H9 (cell line): Measurements from ENCODE around the gene FAM228B. TPM values are rescaled to one million over a fixed set of nuclear protein-coding genes. Genes with fewer than 3 reads are reported as not detected.

Source experiments
- DNase-seq: peaks from one replicate; pipeline ENCODE4 v3.0.0-alpha.2; 2017
- H2AFZ ChIP-seq: one replicate; pipeline ENCODE4 v1.6.1; 2013; ENCODE audit warnings: mild to moderate bottlenecking, low read length, control low read depth, moderate library complexity
- H2AK5ac ChIP-seq: 2 replicates; pipeline ENCODE4 v1.6.1; 2013; ENCODE audit warnings: low read length, control low read depth, mixed read lengths; ENCODE audit not compliant: insufficient read length
- H2BK120ac ChIP-seq: one replicate; pipeline ENCODE4 v1.6.1; 2013; ENCODE audit warnings: low read depth, mild to moderate bottlenecking, low read length, control low read depth, inconsistent platforms; ENCODE audit not compliant: poor library complexity, severe bottlenecking
- H2BK12ac ChIP-seq: 2 replicates; pipeline ENCODE4 v1.6.1; 2013; ENCODE audit warnings: low read length, control low read depth, mixed read lengths, low read depth; ENCODE audit not compliant: insufficient read length
- H2BK15ac ChIP-seq: 2 replicates; pipeline ENCODE4 v1.6.1; 2013; ENCODE audit warnings: low read depth, low read length, control low read depth
- H2BK20ac ChIP-seq: one replicate; pipeline ENCODE4 v1.6.1; 2013; ENCODE audit warnings: low read depth, mild to moderate bottlenecking, low read length, control low read depth, inconsistent platforms; ENCODE audit not compliant: poor library complexity, severe bottlenecking
- H2BK5ac ChIP-seq: 2 replicates; pipeline ENCODE4 v1.6.1; 2013; ENCODE audit warnings: low read length, control low read depth, mixed read lengths; ENCODE audit not compliant: insufficient read length
- H3K14ac ChIP-seq: 2 replicates; pipeline ENCODE4 v1.6.1; 2013; ENCODE audit warnings: low read length, control low read depth; ENCODE audit not compliant: insufficient read depth
- H3K18ac ChIP-seq: 2 replicates; pipeline ENCODE4 v1.6.1; 2013; ENCODE audit warnings: low read depth, mild to moderate bottlenecking, mixed read lengths, low read length, control low read depth; ENCODE audit not compliant: insufficient read length
- H3K23ac ChIP-seq: 2 replicates; pipeline ENCODE4 v1.6.1; 2013; ENCODE audit warnings: low read length, control low read depth, mixed read lengths, low read depth; ENCODE audit not compliant: insufficient read length
- H3K23me2 ChIP-seq: 2 replicates; pipeline ENCODE4 v1.6.1; 2013; ENCODE audit warnings: low read depth, mild to moderate bottlenecking, mixed read lengths, low read length, control low read depth; ENCODE audit not compliant: insufficient read length, poor library complexity, severe bottlenecking
- H3K27ac ChIP-seq: 2 replicates; pipeline ENCODE4 v1.5.1; 2013; ENCODE audit warnings: low read length, control low read depth, mixed read lengths, low read depth; ENCODE audit not compliant: insufficient read length
- H3K27me3 ChIP-seq: 2 replicates; pipeline ENCODE4 v1.6.1; 2013; ENCODE audit warnings: low read length, control low read depth, inconsistent platforms; ENCODE audit not compliant: insufficient read depth
- H3K4ac ChIP-seq: 2 replicates; pipeline ENCODE4 v1.6.1; 2013; ENCODE audit warnings: low read depth, mild to moderate bottlenecking, control low read depth, inconsistent platforms, low read length, moderate library complexity
- H3K4me1 ChIP-seq: 2 replicates; pipeline ENCODE4 v1.6.1; 2013; ENCODE audit warnings: low read length, control low read depth, inconsistent platforms; ENCODE audit not compliant: insufficient read depth
- H3K4me2 ChIP-seq: 2 replicates; pipeline ENCODE4 v1.6.1; 2013; ENCODE audit warnings: low read length, control low read depth, mixed read lengths; ENCODE audit not compliant: insufficient read length, insufficient read depth
- H3K56ac ChIP-seq: 2 replicates; pipeline ENCODE4 v1.6.1; 2013; ENCODE audit warnings: low read depth, mild to moderate bottlenecking, mixed read lengths, low read length, control low read depth; ENCODE audit not compliant: insufficient read length
- H3K79me1 ChIP-seq: 2 replicates; pipeline ENCODE4 v1.6.1; 2013; ENCODE audit warnings: low read depth, mild to moderate bottlenecking, moderate library complexity, low read length, control low read depth, inconsistent platforms; ENCODE audit not compliant: insufficient read depth, poor library complexity, severe bottlenecking
- H3K79me2 ChIP-seq: 2 replicates; pipeline ENCODE4 v1.6.1; 2013; ENCODE audit warnings: low read length, control low read depth, inconsistent platforms; ENCODE audit not compliant: insufficient read depth
- H3K9ac ChIP-seq: 2 replicates; pipeline ENCODE4 v1.6.1; 2013; ENCODE audit warnings: low read length, control low read depth, mixed read lengths; ENCODE audit not compliant: insufficient read length; ENCODE audit errors: extremely low read depth
- H3K9me3 ChIP-seq: one replicate; pipeline ENCODE4 v1.6.1; 2013; ENCODE audit warnings: low read depth, low read length, inconsistent platforms; ENCODE audit not compliant: control insufficient read depth
- H3T11ph ChIP-seq: one replicate; pipeline ENCODE4 v1.6.1; 2013; ENCODE audit warnings: mild to moderate bottlenecking, low read length, control low read depth, inconsistent platforms
- H4K20me1 ChIP-seq: one replicate; pipeline ENCODE4 v1.6.1; 2013; ENCODE audit not compliant: control insufficient read depth, insufficient read length, insufficient read depth
- H4K5ac ChIP-seq: 2 replicates; pipeline ENCODE4 v1.6.1; 2013; ENCODE audit warnings: low read depth, mild to moderate bottlenecking, mixed read lengths, low read length, control low read depth; ENCODE audit not compliant: insufficient read length
- H4K8ac ChIP-seq: replicated peaks from 2 replicates; pipeline ENCODE4 v1.6.1; 2013; ENCODE audit warnings: low read length, control low read depth, mixed read lengths, low read depth; ENCODE audit not compliant: insufficient read length
- H4K91ac ChIP-seq: 2 replicates; pipeline ENCODE4 v1.6.1; 2013; ENCODE audit warnings: low read depth, mild to moderate bottlenecking, moderate library complexity, mixed read lengths, low read length, control low read depth; ENCODE audit not compliant: insufficient read length
- H3K27ac Mint-ChIP-seq, 3 experiments: 2 replicates in 2 of 3; 3 replicates in 1 of 3; pipeline ENCODE4 v1.8.0; 2020 to 2021; ENCODE audit warnings: mixed read lengths in 3 of 3, mild to moderate bottlenecking in 1 of 3, moderate library complexity in 1 of 3
- H3K27me3 Mint-ChIP-seq: 2 replicates; pipeline ENCODE4 v1.8.0; 2021; ENCODE audit warnings: low read depth, mild to moderate bottlenecking, moderate library complexity, mixed read lengths
- H3K36me3 Mint-ChIP-seq, 3 experiments: 2 replicates in 2 of 3; 3 replicates in 1 of 3; pipeline ENCODE4 v1.8.0; 2020 to 2021; ENCODE audit warnings: low read depth in 3 of 3, mixed read lengths in 3 of 3; ENCODE audit not compliant: insufficient read depth in 1 of 3
- H3K4me1 Mint-ChIP-seq, 2 experiments: 2 replicates each; pipeline ENCODE4 v1.8.0; 2020; ENCODE audit warnings: mixed read lengths in 2 of 2
- H3K4me3 Mint-ChIP-seq, 2 experiments: 2 replicates in 1 of 2; 3 replicates in 1 of 2; pipeline ENCODE4 v1.8.0; 2020 to 2021; ENCODE audit warnings: mild to moderate bottlenecking in 2 of 2, mixed read lengths in 2 of 2, moderate library complexity in 1 of 2
- H3K9me3 Mint-ChIP-seq, 2 experiments: 2 replicates in 1 of 2; 3 replicates in 1 of 2; pipeline ENCODE4 v1.8.0; 2020; ENCODE audit warnings: mild to moderate bottlenecking in 2 of 2, mixed read lengths in 2 of 2, moderate library complexity in 1 of 2
- WGBS: extraction: QIAGEN DNeasy Blood & Tissue Kit; methylation state at CpG from one replicate; pipeline ENCODE4 v1.1.7; 2013; ENCODE audit warnings: missing lambda C conversion rate, low lambda C conversion rate, mixed read lengths; ENCODE audit not compliant: insufficient read length; ENCODE audit errors: extremely low coverage; 5-methylcytosine and 5-hydroxymethylcytosine counted together
- total RNA-seq: library from RNA; stranded (reverse); gene quantifications from 2 replicates; pipeline ENCODE4 v1.2.1, GENCODE V29; 2021
- TF ChIP-seq, protein P1 (sequence below): fragments of 200-600 bp; sonication (generic); conservative IDR thresholded peaks from 3 replicates; pipeline ENCODE4 v1.8.0; 2021; ENCODE audit warnings: antibody characterized with exemption, mild to moderate bottlenecking

The FAM228B gene
- total RNA-seq, 1 experiment from 2014 or later: 6.5 TPM

DNA sequence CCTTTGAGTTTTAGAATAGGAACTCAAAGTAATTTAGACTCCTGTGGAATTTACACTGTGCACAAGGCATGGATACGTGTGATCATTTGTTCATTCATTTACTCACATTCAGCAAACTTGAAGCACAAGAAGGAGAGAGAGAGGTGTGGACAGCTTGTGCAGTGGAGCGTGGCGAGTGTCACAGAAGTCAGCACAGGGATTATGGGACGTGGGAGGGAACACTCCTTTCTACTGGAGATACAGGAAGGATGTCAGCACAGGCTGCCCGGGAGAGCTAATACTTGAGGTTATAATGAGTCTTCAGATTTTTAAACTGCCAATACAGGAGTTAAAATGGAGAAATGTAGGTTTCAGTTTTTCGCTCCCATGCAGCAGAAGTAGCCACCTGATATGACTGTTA is 58.6 kb downstream of the FAM228B start:
- Histone ChIP-seq H3K79me1 (no peaks in the 10 kb centered on the region), H3K27ac (no peak overlapping the region), H3K9me3 (no peaks in the 10 kb centered on the region), H4K5ac (no peak overlapping the region), H2AK5ac (no peak overlapping the region), H2AFZ (no peak overlapping the region), H4K91ac (no peak overlapping the region), H3T11ph (no peak overlapping the region), H3K56ac (no peak overlapping the region), H2BK5ac (no peak overlapping the region), H2BK120ac (no peak overlapping the region), H3K23ac (no peak overlapping the region), H3K79me2 (no peaks in the 10 kb centered on the region), H3K4me1 (no peaks in the 10 kb centered on the region), H3K27me3 (no peaks in the 10 kb centered on the region), H4K20me1 (no peaks in the 10 kb centered on the region), H2BK20ac (no peak overlapping the region), H3K9ac (no peak overlapping the region), H3K14ac (no peak overlapping the region), H3K18ac (no peak overlapping the region), H4K8ac (no peak overlapping the region), H3K23me2 (no peaks in the 10 kb centered on the region), H3K4ac (no peak overlapping the region), H3K4me2 (no peak overlapping the region), H2BK12ac (no peak overlapping the region), H2BK15ac (no peak overlapping the region)
- no peak for DNase-seq
- H3K4me1 Mint-ChIP-seq: no peaks in the 10 kb centered on the region
- no CpG with 5 or more reads among the region's 6 CpGs for WGBS
- no peaks in the 10 kb centered on the region for H3K9me3 Mint-ChIP-seq
- no peaks in the 10 kb centered on the region; a peak in 1 of 7 replicates for H3K36me3 Mint-ChIP-seq
- no peak overlapping the region for H3K4me3 Mint-ChIP-seq
- no peak overlapping the region for H3K27ac Mint-ChIP-seq
- TF ChIP-seq, protein P1, sequence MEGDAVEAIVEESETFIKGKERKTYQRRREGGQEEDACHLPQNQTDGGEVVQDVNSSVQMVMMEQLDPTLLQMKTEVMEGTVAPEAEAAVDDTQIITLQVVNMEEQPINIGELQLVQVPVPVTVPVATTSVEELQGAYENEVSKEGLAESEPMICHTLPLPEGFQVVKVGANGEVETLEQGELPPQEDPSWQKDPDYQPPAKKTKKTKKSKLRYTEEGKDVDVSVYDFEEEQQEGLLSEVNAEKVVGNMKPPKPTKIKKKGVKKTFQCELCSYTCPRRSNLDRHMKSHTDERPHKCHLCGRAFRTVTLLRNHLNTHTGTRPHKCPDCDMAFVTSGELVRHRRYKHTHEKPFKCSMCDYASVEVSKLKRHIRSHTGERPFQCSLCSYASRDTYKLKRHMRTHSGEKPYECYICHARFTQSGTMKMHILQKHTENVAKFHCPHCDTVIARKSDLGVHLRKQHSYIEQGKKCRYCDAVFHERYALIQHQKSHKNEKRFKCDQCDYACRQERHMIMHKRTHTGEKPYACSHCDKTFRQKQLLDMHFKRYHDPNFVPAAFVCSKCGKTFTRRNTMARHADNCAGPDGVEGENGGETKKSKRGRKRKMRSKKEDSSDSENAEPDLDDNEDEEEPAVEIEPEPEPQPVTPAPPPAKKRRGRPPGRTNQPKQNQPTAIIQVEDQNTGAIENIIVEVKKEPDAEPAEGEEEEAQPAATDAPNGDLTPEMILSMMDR: no peak
- H3K27me3 Mint-ChIP-seq: no peaks in the 10 kb centered on the region
